ENCODE results near the gene PYROXD2. TPM values are rescaled to one million over a fixed set of nuclear protein-coding genes. Genes with fewer than 3 reads are reported as not detected.

Gene PYROXD2
- total and polyA plus RNA-seq, 2 of the 13 experiments (the other 11 are each of a cell fraction or from before 2014, with no cell fraction given): 2.0 to 6.2 TPM

GRCh38 chr10:98460837-98461499 lies 46.0 kb upstream of the PYROXD2 start (continued):
- no peak for TF ChIP-seq ZNF407 (CRISPR knock-in tag; IDR thresholded peaks at IDR 0.05; ENCODE audit: not compliant biosample characterization)
- TF ChIP-seq, protein P1, sequence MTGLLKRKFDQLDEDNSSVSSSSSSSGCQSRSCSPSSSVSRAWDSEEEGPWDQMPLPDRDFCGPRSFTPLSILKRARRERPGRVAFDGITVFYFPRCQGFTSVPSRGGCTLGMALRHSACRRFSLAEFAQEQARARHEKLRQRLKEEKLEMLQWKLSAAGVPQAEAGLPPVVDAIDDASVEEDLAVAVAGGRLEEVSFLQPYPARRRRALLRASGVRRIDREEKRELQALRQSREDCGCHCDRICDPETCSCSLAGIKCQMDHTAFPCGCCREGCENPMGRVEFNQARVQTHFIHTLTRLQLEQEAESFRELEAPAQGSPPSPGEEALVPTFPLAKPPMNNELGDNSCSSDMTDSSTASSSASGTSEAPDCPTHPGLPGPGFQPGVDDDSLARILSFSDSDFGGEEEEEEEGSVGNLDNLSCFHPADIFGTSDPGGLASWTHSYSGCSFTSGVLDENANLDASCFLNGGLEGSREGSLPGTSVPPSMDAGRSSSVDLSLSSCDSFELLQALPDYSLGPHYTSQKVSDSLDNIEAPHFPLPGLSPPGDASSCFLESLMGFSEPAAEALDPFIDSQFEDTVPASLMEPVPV (CRISPR knock-in tag; IDR thresholded peaks at IDR 0.05): no peak
- no peak for TF ChIP-seq ZNF546 (CRISPR knock-in tag; conservative IDR thresholded peaks at IDR 0.05)
- no peak for TF ChIP-seq ZNF160 (CRISPR knock-in tag; IDR thresholded peaks at IDR 0.05)
- TF ChIP-seq ZNF790 (CRISPR knock-in tag; IDR thresholded peaks at IDR 0.05; ENCODE audit: borderline replicate concordance): no peak
- TF ChIP-seq, protein P2, sequence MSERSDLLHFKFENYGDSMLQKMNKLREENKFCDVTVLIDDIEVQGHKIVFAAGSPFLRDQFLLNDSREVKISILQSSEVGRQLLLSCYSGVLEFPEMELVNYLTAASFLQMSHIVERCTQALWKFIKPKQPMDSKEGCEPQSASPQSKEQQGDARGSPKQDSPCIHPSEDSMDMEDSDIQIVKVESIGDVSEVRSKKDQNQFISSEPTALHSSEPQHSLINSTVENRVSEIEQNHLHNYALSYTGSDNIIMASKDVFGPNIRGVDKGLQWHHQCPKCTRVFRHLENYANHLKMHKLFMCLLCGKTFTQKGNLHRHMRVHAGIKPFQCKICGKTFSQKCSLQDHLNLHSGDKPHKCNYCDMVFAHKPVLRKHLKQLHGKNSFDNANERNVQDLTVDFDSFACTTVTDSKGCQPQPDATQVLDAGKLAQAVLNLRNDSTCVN (CRISPR knock-in tag; IDR thresholded peaks at IDR 0.05; ENCODE audit: borderline replicate concordance): peak; percentile 83; the same call in 1 of the 2 replicates
- TF ChIP-seq PAX8 (CRISPR knock-in tag; IDR thresholded peaks at IDR 0.05; ENCODE audit: borderline replicate concordance): no peak
- TF ChIP-seq, protein P3, sequence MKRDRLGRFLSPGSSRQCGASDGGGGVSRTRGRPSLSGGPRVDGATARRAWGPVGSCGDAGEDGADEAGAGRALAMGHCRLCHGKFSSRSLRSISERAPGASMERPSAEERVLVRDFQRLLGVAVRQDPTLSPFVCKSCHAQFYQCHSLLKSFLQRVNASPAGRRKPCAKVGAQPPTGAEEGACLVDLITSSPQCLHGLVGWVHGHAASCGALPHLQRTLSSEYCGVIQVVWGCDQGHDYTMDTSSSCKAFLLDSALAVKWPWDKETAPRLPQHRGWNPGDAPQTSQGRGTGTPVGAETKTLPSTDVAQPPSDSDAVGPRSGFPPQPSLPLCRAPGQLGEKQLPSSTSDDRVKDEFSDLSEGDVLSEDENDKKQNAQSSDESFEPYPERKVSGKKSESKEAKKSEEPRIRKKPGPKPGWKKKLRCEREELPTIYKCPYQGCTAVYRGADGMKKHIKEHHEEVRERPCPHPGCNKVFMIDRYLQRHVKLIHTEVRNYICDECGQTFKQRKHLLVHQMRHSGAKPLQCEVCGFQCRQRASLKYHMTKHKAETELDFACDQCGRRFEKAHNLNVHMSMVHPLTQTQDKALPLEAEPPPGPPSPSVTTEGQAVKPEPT (CRISPR knock-in tag; IDR thresholded peaks at IDR 0.05; ENCODE audit: low read depth): no peak
- TF ChIP-seq MEIS2 (CRISPR knock-in tag; IDR thresholded peaks at IDR 0.05): no peak
- peak; percentile 88 for TF ChIP-seq FOXA3 (CRISPR knock-in tag; IDR thresholded peaks at IDR 0.05)
- no peak for TF ChIP-seq PAWR (CRISPR knock-in tag; IDR thresholded peaks at IDR 0.05; ENCODE audit: borderline replicate concordance)
- no peak for TF ChIP-seq ZFY (CRISPR knock-in tag; IDR thresholded peaks at IDR 0.05)
- TF ChIP-seq ASH2L (IDR thresholded peaks at IDR 0.05; ENCODE audit: insufficient read length, low read depth, low read length): no peak
- no peak for TF ChIP-seq HHEX (CRISPR knock-in tag; IDR thresholded peaks at IDR 0.05)
- no peak for TF ChIP-seq SMARCC2 (IDR thresholded peaks at IDR 0.05)
- no peak for TF ChIP-seq ZMYM4 (CRISPR knock-in tag; IDR thresholded peaks at IDR 0.05)
